Dermis microvascular lymphatic vessel endothelial cell (primary cell): Measurements from ENCODE around the gene RASL11B. TPM values are rescaled to one million over a fixed set of nuclear protein-coding genes. Genes with fewer than 3 reads are reported as not detected.

ENCODE experiments used
- DNase-seq, 2 donors: peaks; one replicate each; pipeline versions ENCODE4 v3.0.0 to v3.0.0-alpha.2; 2010; ENCODE audit warnings: low read depth in 2 of 2
- total RNA-seq: library from RNA; depleted of rRNA; stranded (reverse); fragments of >200 nt; gene quantifications from 2 replicates; pipeline ENCODE4 v1.2.1, GENCODE V29; 2014

Gene RASL11B
- total RNA-seq, 1 donor from 2014 or later: not detected

DNA sequence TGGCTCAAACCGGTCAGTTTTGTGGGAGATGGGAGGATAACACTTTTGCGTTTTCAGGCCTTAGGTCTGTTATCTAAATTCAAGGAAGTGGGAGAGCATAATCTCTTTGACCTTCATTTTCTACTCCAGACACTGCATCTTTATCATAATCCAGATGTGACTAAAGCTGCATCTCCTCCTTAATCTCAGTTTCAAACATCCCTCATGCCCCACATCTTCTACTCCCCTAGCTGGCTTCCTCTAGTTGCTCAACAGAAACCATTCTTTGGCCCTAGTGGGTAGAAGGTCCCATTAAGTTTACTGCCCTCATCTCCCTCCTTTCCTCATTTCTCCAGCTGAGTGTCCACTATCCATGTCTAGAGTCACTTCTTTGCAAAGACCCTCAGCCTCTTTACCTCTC is 18.8 kb upstream of the RASL11B start:
- DNase-seq: no peak

DNA sequence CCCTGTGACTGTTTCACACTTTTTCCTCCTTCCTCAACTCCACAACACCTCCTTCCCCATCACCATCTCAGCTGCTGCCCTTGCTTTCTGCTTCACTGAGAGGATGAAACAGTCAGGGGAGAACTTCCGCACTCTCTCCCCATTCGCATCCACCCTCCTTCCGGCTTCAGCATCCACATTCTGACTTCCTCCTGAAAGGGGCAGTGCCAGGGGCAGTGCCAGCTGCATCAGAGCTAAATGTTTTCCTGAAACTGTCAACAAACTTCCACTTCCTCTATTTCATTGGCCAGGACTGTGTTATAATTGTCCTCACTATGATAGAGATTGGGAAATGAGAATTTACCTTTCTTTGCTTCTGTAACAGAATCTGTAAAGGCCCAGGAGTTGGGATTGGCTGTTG is 18.2 kb upstream of the RASL11B start:
- no peak for DNase-seq

DNA sequence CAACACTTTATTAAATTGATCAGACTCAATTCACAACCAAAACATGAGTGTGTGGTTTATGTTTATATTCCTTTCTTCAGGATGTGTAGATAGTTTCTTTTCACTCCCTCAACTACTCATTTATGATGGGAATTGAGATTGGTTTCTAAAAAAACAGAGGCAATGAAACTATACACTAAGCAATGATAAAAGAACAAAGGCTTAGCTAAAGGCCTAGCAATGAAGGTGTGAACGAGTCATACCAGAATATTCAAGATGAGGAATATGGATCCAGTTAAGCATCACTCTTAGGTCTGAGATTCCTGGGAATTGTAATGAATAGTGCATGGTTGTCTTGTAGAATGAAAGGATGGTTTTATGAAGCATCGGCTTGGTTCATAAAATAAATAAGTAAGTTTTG is 17.5 kb upstream of the RASL11B start:
- no peak for DNase-seq

DNA sequence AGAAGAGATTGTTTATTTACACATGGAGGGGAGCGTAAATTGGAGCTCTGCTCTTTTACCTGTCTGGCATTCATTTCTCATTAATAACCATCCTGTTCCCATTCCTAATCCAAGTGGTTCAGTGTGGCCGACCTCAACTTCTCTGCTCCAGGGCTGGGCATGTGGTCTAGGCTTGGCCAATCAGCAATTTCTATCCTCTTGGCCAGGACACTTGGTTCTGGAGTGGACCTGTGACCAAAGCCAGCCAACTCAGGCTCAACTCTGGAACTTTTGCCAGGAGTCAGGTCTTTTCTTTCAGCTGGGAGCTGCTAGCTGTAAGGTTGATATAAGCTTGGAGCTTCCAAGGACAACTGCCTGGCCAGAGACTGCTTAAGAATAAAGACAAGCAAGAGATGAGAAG is 15.6 kb upstream of the RASL11B start:
- no peak for DNase-seq

DNA sequence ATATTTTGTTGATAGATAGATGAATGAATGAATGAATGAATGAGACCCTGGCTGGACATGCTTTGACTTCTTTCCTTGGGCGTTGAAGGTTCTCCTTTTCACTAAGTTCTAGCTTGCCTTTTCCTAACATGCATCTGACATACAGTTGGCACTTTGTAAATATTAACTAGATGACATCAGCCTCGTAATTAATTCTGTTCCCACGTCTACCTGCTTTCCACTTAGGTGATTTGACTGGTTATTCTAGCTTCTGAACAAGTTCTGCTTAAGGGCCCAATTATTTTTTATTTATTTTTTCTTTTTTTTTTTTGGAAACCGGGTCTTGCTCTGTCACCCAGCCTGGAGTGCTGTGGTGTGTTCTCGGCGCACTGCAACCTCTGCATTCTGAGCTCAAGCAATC is 13.9 kb upstream of the RASL11B start:
- DNase-seq: no peak

DNA sequence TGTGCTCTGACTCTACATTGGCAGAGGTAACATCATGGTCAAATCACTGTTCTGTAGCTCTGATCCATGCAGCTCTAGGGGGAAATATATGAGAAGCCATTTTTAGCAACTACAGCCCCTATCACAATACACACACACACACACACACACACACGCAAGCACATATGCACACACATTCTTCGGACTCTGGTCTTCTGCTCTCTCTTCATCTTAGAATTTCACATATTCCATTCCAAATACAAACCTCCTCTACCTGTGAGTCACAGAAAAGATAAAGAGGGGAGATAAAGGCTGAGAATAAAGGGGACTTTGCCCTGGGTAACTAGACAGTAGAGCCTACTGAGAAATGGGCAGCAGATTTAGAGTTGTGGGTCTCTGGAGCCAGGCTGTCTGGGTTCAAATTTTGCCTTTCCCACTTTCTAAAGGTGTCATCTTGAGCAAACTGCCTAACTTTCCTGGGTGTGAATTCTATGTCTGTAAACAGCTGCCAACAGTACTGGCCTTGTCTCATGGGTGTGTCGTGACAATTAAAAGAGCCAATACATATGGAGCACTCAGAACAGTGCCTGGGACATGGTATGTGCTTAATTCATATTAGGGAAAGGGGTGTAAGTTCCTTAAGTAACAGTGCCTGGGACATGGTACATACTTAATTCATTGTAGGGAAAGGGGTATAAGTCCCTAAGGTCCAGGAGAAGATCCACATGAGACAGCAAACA is 11.6 kb upstream of the RASL11B start:
- no peak for DNase-seq

DNA sequence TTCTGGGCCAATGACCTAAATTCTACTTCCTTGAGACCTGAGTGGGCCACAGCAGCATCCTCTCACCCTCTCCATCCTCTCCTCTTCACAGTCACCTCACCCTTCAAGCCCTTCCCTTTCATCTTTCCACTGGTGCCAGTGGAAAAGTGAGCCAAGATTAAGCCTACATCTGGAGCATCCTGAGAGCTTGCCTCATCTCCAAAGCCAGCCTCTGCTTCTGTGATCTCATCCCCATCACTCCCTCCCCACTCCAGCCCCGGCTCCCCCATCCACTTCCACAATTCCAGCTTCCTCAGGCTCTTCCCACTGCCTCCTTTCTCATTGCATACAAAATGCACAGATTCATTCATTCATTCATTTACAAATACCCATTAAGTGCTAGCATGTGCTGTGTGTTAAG is 10.1 kb upstream of the RASL11B start:
- DNase-seq: no peak

DNA sequence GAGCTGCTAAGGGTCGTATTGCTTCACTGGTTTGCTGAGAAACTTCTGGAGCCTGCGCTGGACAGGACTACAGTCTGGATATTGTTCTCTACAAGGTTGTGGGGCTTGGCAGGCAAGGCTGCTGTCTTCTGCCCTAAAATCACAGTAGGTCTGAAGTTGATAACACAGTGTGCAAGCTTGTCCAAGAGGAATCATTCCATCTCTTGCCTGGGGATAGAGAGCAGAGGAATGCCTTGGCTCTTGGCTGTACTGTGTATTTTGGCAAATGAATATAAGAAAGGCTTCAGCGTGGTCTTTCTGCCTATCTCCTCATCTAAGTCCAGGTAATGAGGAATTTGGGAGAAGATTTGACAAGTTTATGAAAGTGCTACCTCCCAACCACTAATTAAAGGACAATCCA is 9.4 kb upstream of the RASL11B start:
- DNase-seq: no peak

DNA sequence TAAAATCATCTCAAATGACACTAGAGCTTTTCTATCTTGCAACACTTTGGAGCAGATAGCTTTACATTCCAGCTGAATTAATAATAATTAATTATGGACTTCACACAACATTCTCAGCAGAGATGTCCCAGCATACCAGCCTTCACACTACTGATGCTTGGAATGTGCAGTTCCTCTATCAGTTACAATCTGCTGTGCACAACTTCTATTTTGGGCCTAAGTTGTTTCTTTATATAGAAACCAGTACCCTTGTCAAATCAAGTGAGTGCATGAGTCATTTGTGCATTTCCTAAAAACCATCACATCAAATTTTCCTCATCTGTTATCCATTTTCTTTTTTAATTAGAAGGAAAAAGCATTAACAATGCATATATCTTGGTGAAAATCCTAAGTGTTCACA is 8.8 kb upstream of the RASL11B start:
- no peak for DNase-seq

DNA sequence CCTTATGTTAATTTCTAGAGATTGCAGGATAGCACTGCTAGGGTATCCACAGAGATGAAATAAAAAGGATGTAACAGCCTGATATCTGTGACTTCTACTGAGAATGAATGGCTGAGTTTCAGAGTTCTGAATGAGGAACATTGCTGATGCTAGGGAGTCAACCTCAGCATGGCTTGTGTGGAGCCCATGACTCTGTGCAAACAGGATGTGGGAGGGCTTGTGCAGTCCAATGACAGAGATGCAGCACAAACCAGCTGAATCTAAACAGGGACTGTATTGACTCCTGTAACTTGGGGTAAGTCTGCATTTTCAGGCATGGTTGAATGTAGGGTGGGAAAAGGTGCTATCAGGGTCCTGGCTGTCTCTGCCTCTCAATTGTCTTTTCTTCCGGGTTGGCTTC is 5.3 kb upstream of the RASL11B start:
- no peak for DNase-seq

DNA sequence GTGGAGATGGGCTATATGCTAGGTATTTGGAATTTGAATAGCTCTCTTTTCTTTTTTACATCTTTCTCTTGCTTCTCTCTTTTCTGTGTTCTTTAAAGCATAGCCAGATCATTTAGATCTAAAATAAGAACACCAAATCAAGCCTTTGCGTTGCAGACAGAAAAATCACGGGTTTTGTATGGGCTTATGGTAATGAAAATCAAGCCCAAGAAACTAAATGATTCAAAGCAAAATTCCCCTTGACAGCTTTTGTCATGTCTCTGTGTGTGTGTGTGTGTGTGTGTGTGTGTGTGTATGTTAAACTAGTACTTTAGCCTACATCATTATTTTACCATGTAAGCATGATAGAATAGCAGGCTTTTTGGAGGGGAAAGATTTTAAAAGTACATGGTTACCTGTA is 1.8 kb upstream of the RASL11B start:
- DNase-seq: no peak

DNA sequence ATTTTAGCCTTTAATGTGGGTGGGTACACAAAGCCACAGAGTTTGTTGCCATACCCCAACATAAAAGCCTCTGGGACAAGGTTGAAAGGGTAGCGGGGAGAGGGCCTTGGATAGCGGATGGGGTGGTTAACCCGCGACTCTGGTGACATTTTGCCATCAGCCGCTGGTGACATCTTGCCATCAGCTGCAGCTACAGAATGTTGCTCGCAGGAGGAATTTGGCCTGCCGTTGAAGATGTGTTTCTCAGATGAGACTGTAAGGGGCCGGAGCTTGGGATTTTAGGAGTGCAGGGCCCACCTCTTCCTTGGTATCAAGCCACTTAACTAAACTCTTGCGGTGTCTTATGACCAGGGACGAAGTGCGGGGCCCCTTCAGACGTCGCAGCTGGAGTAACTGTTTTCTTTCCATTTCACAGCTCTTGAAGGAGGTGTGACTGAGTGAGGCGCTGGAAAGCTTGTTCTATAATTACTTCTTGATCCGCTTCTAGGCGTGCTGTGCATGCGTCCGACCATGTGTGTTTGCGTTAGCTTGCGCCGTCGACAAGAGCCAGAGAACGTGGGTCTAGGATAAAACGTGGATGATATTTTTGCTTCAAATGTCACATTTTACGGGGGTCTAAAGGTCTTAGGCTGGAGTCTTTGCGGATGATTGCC is 820 bp upstream of the RASL11B start:
- peak in 1 of 2 donors; percentile 9 for DNase-seq

DNA sequence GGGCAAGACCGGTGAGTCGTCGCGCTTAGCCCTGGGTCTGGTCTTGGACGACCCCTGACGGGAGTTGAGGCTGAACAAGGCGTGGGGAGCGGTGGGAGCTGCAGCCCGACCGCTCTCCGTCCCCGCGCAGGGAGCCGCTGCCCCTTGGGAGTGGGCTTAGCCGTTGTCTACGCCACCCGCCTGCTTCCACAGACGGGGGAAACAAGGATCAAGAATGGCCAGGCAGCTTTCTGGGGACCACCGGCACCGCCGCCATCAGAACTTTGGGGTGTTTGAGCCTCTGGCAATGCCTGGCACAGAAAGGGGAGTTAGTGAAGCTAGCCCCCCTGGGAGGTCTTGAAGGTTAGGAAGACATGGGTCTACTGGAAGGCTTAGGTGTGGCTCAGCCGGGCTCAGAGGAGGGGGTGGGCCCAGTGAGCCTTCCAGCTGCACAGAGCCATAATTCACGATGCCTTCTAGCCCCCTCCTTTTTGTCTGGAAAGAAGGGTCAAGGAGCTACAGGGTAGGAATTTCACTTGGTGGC is 583 bp downstream of the RASL11B start:
- DNase-seq: no peak

DNA sequence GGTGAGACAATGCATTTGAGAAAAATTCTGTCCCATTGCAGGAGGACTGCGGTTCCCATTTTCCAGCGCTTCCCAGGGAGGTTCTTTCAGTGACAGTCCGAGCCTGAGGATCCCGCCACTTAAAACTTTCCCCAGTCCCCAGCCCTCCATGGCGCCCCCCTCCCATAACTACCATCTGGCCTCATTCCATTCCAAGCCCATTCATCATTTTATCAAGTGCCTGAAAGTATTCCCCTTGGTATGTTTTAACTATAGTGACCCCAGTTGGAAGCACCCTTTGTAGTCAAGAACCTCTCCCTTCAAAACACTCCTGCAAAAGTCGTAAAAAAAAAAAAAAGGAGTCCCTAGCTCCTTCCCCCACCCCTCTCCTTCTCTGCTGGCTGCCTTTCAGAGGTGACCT is 1.2 kb downstream of the RASL11B start:
- DNase-seq: no peak

DNA sequence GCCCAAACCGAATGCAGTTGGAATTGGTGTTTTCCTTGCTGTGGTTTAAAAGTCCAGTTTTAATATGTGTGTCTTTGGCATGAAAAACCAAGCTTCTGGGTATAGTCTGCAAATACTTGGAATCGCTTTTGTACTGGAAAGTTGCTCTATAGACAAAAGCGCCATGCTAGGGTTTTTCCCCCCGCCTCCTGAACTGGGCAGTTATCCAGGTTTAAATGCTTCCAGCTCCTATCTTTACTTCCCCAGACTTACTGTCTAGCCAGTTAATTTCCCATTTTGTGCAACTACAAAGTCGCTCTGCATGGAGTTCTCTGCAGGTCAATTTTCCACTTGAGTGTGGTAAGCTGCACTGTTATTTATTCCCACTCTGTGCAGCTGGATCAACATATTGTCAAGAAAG is 2.7 kb downstream of the RASL11B start:
- DNase-seq: peak; percentile 68 to 94

DNA sequence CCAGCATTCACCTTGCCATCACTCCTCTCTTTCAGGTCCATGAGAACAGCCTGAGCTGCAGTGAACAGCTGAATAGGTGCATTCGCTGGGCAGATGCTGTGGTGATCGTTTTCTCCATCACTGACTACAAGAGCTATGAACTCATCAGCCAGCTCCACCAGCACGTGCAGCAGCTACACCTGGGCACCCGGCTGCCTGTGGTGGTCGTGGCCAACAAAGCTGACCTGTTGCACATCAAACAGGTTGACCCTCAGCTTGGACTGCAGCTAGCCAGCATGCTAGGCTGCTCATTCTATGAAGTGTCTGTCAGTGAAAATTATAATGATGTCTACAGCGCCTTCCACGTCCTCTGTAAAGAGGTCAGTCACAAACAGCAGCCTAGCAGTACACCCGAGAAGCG is 3.2 kb downstream of the RASL11B start:
- no peak for DNase-seq

DNA sequence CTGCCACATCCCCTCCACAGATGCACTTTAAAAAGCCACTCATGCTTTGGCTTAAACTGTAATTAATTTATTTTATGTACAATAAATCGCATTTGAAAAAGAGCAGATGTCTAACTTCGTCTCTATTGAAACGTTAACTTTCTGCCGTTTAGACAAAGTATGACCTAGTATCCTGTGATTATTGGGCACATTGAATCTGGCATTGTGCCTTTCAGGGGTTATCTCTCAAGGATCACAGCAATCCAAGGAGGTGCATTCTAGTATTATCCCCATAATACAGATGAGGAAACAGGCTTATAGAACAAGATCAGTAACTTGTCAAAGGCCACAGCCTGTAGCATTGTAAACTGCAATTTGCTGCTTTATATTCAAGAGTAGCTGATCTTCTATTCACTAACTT is 4.6 kb downstream of the RASL11B start:
- no peak for DNase-seq

DNA sequence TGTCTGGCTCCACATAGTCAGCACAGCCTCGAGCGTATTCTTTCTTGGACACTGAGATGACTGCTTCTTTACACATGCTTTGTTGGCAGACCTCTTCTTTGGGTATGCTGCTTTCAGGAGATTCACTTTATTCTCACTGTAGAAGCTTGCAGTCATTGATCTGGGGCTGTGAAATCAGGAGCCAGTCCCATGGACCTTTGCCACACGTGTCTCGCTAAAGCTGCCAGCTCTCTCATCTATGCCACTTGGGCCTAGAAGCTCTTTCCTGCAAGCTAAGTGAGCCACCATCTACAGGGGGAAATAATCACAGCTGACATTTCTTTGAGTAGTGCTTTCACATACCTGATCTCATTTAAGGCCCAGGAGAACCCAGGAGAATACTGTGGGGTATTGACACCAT is 5.0 kb downstream of the RASL11B start:
- no peak for DNase-seq

DNA sequence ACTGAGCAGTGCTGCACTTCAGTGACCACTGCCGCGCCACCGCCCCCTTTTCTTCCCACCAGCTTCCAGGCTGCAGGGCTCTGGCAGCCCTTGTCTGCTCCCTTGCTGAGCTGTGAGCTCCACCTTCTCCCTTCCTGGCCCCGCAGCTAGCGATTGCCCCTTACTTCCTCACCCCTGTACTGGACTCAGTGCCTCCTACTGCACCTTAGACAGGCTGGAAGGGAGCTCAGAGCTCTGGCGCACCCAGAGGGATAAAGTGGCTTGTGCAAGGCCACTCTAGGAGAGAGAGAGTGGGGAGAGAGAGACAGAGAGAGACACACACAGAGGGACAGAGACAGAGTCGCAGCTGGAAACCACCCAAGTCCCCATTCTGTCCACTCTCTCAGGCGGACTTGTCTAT is 6.0 kb downstream of the RASL11B start:
- peak in 1 of 2 donors; percentile 3 for DNase-seq

DNA sequence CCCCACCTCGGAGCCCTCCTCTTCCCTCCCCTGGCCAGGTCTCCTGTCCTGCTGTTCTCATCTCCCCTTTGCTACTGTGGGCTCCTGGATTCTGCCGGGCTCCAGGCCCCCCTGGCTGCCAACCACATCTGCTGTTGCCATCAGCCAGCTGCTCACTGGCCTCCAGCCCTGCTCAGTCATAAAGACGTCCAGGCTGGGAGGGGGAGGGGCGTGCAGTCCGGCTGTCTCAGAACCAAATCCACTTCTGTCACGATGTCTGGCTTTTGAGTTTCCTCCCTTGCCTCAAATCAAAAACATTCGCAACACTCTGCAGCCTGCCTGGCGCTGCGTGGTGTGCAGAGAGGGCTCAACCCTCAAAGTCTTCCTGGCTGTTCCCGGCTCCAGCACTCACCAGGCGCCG is 7.1 kb downstream of the RASL11B start:
- no peak for DNase-seq

DNA sequence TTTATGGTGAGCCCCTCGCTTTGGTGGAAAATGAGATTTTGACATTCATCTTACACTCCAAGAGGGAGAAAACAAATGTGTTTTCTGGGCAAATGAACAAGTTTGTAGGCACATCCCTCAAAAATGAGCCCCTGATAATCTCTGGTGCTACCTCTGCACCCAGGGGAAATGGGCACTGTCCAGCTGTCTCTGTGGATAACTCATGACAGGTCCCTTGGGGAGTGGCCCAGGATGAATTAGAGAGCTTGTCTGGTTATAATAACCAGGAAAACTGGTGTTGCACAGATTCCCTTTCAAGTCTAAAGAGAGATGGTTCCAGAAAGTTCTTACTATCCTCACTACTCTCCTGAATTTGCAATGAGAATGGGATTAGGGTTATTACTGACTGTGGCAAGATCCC is 7.5 kb downstream of the RASL11B start:
- DNase-seq: no peak

DNA sequence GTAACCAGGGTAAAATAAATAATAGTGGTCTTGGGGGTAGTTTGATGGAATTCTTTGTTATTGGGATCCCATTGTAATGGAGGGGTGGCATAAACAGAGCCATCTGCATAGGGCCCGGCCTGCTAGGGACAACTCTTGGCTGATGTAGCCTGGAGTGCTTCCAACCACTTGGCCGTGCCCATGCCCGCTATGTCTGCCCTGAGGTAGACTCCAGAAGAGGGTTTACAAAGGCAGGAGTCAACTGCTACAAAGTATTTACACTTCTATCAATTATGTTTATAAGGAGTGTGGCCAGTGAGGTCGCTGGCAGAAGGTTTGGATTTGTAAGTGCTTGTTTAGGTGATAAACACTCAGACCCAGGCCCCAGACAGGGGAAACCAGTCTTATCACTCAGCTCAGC is 8.1 kb downstream of the RASL11B start:
- no peak for DNase-seq

DNA sequence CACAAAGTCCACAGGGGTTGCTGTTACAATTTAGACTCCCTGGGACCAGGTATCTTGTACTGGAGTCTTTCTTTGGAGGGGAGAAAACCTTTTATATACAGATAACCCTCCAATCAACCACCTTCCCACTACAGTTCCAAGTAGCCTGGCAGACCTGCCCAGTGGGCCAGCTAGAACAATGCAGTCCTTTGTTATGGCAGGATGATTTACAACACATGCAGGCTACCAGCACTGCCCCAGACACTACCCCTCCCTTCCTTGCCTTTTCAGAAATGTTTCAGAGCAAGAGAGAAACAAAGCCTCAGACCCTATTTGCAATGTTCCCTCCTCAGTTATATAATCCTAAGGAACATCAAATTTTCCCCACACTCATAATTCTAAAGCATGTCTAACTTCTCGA is 11.1 kb downstream of the RASL11B start:
- peak in 1 of 2 donors; percentile 50 for DNase-seq
